ENCODE data around the gene MBD4.
"Not testable (repeated sequence)": the region's sequence is repeated elsewhere in the genome, so short reads cannot be mapped to it uniquely, and the experiment has no call there.

MBD4 gene

GRCh38 chr3:129439817-129440617 is at the start of gene MBD4, which contains the start of gene IFT122:
Gene MBD4 (minus strand): TSS chr3:129439948. CDS start chr3:129439833, 115 bp downstream.
Gene IFT122 (plus strand): TSS chr3:129440224. CDS start chr3:129440331, 107 bp downstream.
- DNase-seq = peak; percentile 99

GRCh38 chr3:129489258-129489657 is 49.5 kb upstream of the MBD4 start:
- DNase-seq = peak; percentile 79 to 93

- not testable (repeated sequence) for DNase-seq
Observed at GRCh38 chr3:129487868-129488335, 48.2 kb upstream of the MBD4 start.

- DNase-seq = peak in 1 of 2 donors; percentile 25
Observed at GRCh38 chr3:129487183-129487867, 47.6 kb upstream of the MBD4 start.

GRCh38 chr3:129486664-129487035 is 46.9 kb upstream of the MBD4 start:
- DNase-seq = no peak

GRCh38 chr3:129485721-129486663 is 46.2 kb upstream of the MBD4 start:
- DNase-seq = peak; percentile 91 to 99

GRCh38 chr3:129485146-129485545 is 45.4 kb upstream of the MBD4 start:
- DNase-seq = peak; percentile 27 to 67

- no peak for DNase-seq
Observed at GRCh38 chr3:129483870-129484269, 44.1 kb upstream of the MBD4 start.

GRCh38 chr3:129482721-129483120 is 43.0 kb upstream of the MBD4 start:
- no peak for DNase-seq

GRCh38 chr3:129481766-129482332 is 42.1 kb upstream of the MBD4 start:
- DNase-seq = peak in 1 of 2 donors; percentile 37

GRCh38 chr3:129481225-129481765 is 41.5 kb upstream of the MBD4 start:
- DNase-seq = not testable (repeated sequence)

- no peak for DNase-seq
Observed at GRCh38 chr3:129476586-129476985, 36.8 kb upstream of the MBD4 start.

- no peak for DNase-seq
Observed at GRCh38 chr3:129475863-129476262, 36.1 kb upstream of the MBD4 start.

GRCh38 chr3:129474984-129475804 is 35.4 kb upstream of the MBD4 start:
- DNase-seq = no peak

GRCh38 chr3:129473769-129474152 is 34.0 kb upstream of the MBD4 start:
- DNase-seq = no peak

GRCh38 chr3:129473067-129473768 is 33.5 kb upstream of the MBD4 start:
- DNase-seq = no peak

GRCh38 chr3:129470861-129471260 is 31.1 kb upstream of the MBD4 start:
- no peak for DNase-seq

- DNase-seq = no peak
Observed at GRCh38 chr3:129469026-129469425, 29.3 kb upstream of the MBD4 start.

- no peak for DNase-seq
Observed at GRCh38 chr3:129467932-129468331, 28.2 kb upstream of the MBD4 start.

- DNase-seq = peak in 1 of 2 donors; percentile 43
Observed at GRCh38 chr3:129463716-129464115, 24.0 kb upstream of the MBD4 start.

- no peak for DNase-seq
Observed at GRCh38 chr3:129463094-129463493, 23.3 kb upstream of the MBD4 start.

All from inflammatory macrophage treated with lipopolysaccharide for 1 hour (primary cell).